Pancreas (tissue), 10 donors: Measurements from ENCODE around the gene PTPRM. TPM values are rescaled to one million over a fixed set of nuclear protein-coding genes. Genes with fewer than 3 reads are reported as not detected.

Experiments used
- ATAC-seq, 4 donors: fragments of 200-7000 bp; cut with Tn5 transposase; one replicate each; pipeline versions ENCODE4 v1.8.0 to v1.9.1; 2020; ENCODE audit warnings: mild to moderate bottlenecking in 4 of 4, moderate library complexity in 4 of 4
- DNase-seq, 6 donors: peaks; one replicate each; pipeline ENCODE4 v3.0.0-alpha.2; 2020
- FAIRE-seq: peaks from 2 replicates; lab custom pipeline; 2012; peaks lifted over from hg19 to GRCh38; lab: Jason Lieb, UNC
- H3K27ac ChIP-seq, 4 donors: fragments of 200-600 bp; sonication (generic); 1 replicate in 3 of 4; 2 replicates in 1 of 4; pipeline versions ENCODE4 v1.5.0 to v1.8.0; 2020
- H3K27me3 ChIP-seq, 4 donors: fragments of 200-600 bp; one replicate each; pipeline ENCODE4 v1.8.0; 2021
- H3K36me3 ChIP-seq, 3 donors: fragments of 200-600 bp; sonication (generic) in 1 of 3; one replicate each; pipeline versions ENCODE4 v1.5.0 to v1.8.0; 2020 to 2021
- H3K4me1 ChIP-seq, 3 donors: fragments of 200-600 bp; one replicate each; pipeline ENCODE4 v1.8.0; 2021
- H3K4me3 ChIP-seq, 4 donors: fragments of 200-600 bp; sonication (generic) in 2 of 4; one replicate each; pipeline versions ENCODE4 v1.5.0 to v1.8.0; 2020 to 2021
- H3K9me3 ChIP-seq, 4 donors: fragments of 200-600 bp; one replicate each; pipeline ENCODE4 v1.8.0; 2021
- WGBS, 2 donors: extraction: QIAGEN DNeasy Blood & Tissue Kit; methylation state at CpG; one replicate each; pipeline ENCODE4 v1.1.7; 2013; 5-methylcytosine and 5-hydroxymethylcytosine counted together
- intact Hi-C, 3 donors: fragments of 100-400 bp; cut with DNase I; formaldehyde crosslinking; loops; one replicate each; pipeline versions ENCODE4 v1.11.1 to v1.14.2; 2022
- polyA plus RNA-seq, 2 donors: library from polyadenylated mRNA; stranded (reverse); fragments of 200-250 nt; gene quantifications; one replicate each; pipeline ENCODE4 v1.2.3, GENCODE V29; 2013
- total RNA-seq, 6 donors: library from RNA; stranded (reverse); fragmentation: NEBNext Ultra II Directional in 4 of 6; extraction: Animal tissue kit (Norgen Biotek cat#: 25700) in 4 of 6; gene quantifications; one replicate each; pipeline versions ENCODE4 v1.2.1 to v1.2.4, GENCODE V29; 2021 to 2023
- TF ChIP-seq, protein P1 (sequence below), 4 donors: fragments of 200-600 bp; sonication (generic) in 3 of 4; IDR thresholded peaks; one replicate each; pipeline versions ENCODE4 v1.5.0 to v1.8.0; 2021; ENCODE audit warnings: antibody characterized with exemption in 4 of 4
- donor health status: healthy with polysubstance abuse.
- donor health status: DM: no; HTN: no; CAD: no; lungs with moderate emphysema.
- donor health status: DM: no; HTN: no; CAD: no.
- donor health status: control.
- donor health status: control.
- donor health status: Bipolar disorder and iron deficiency.
- donor health status: DM: yes; HTN: yes; CAD: no.
- donor health status: DM: no; HTN: no; CAD: no.
- donor health status: DM: no; HTN: no; CAD: no.
- donor health status: DM: yes; HTN: yes; CAD: no.

The PTPRM gene
- total and polyA plus RNA-seq, 8 donors: 14.5 to 50.7 (median 19.7) TPM

DNA sequence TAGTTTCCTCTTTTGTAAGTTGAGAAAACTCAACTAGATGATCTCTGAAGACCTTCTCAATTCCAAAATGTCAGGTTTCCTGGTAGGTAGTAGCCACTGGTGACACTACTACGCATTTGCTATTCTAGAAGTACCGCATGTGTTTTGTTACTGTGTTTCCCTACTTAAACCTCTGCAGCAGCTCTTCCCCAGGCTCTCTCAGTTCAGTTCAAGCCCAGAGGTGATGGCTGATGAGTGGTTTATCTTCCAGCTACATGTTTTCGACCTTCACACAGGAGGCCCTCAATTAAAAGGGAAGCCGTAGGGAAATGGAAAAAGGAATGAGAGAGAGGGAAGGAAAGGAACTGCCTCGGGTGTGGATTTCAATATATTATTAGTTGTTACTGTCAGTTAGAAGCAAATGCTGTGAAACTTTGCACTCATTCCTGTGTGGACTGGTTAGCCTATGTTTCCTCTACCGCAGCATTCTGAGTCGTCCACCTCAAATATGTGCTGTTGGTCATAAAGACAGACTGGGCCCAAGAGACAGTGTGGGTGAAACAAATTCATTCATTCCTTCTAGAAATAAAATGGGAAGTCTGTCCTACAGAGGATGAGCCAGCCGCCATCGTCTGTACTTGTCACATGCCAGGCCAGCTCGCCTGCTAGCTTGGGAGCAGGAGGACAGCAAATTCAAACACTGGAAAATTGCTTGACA, 586.9 kb downstream of the PTPRM start:
- TF ChIP-seq, protein P1, sequence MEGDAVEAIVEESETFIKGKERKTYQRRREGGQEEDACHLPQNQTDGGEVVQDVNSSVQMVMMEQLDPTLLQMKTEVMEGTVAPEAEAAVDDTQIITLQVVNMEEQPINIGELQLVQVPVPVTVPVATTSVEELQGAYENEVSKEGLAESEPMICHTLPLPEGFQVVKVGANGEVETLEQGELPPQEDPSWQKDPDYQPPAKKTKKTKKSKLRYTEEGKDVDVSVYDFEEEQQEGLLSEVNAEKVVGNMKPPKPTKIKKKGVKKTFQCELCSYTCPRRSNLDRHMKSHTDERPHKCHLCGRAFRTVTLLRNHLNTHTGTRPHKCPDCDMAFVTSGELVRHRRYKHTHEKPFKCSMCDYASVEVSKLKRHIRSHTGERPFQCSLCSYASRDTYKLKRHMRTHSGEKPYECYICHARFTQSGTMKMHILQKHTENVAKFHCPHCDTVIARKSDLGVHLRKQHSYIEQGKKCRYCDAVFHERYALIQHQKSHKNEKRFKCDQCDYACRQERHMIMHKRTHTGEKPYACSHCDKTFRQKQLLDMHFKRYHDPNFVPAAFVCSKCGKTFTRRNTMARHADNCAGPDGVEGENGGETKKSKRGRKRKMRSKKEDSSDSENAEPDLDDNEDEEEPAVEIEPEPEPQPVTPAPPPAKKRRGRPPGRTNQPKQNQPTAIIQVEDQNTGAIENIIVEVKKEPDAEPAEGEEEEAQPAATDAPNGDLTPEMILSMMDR (IDR thresholded peaks at IDR 0.05): no peak
- 94 to 95% methylated on average over 10 of the region's 10 CpGs for WGBS, 2 donors
- intact Hi-C loops: no loop called here
- no peak for FAIRE-seq
- H3K9me3 ChIP-seq: no peaks in the 10 kb centered on the region
- ATAC-seq: no peak
- H3K4me3 ChIP-seq: no peak overlapping the region
- H3K27ac ChIP-seq: no peak overlapping the region
- no peaks in the 10 kb centered on the region for H3K27me3 ChIP-seq
- H3K4me1 ChIP-seq: no peaks in the 10 kb centered on the region
- no peaks in the 10 kb centered on the region for H3K36me3 ChIP-seq
- DNase-seq: no peak

DNA sequence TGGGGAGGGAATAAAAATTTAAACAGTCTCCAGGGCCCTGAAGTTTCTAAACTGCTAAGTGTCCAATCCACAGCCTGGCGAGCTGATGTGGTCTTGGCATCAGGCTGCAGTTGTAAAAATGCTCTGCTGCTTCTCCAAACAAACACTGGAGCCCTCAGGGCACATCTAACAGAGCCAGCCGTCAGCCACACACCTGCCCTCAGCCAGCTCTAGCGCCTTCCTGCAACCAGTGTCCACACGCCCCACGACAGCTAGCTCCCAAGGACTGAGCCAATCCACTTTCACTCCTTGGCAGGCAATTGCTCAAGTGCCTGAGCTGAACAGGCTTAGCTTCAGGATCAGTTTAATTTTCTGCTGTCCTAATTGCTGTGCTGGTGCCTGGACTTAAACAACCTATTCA, 595.7 kb downstream of the PTPRM start:
- intact Hi-C loops: no loop called here
- H3K4me1 ChIP-seq: no peaks in the 10 kb centered on the region
- H3K9me3 ChIP-seq: no peaks in the 10 kb centered on the region
- H3K27me3 ChIP-seq: no peaks in the 10 kb centered on the region
- FAIRE-seq (no peak), ATAC-seq (no peak), DNase-seq (no peak)
- H3K36me3 ChIP-seq: no peaks in the 10 kb centered on the region
- H3K4me3 ChIP-seq: no peak overlapping the region
- TF ChIP-seq, protein P1 (IDR thresholded peaks at IDR 0.05): no peak
- no peak overlapping the region for H3K27ac ChIP-seq
- WGBS, 2 donors: 88 to 92% methylated on average over 5 of the region's 5 CpGs

DNA sequence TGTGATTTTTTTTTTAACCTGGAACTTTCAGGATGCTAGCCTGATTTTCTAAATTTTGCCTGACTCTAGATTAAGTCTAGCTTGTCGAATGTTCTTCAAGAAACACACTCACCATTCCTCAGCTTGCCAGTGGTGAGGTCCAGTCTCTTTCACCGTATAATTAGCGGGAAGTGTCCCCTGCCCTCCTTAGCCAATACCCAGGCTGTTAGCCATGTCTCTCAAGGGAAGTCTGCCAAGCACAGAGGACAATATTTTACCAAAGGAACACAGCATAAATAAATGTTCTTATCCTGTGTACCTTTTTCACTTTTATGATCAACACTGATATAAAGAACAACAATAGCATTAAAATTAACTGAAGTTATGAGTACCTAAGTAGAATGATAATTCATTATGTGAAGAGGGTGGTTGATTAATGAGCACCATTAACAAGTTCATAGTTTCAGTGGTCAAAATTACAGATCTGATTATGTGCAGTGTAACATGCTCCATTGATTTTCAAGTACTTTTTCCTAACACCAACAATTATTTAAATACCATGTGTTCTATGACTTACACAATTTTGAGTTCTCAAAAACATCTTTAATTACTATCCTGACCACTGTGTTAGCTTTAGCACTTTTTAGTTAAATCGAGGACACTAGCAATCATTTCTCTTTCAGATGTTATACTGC, 596.3 kb downstream of the PTPRM start:
- Histone ChIP-seq H3K27ac (no peak overlapping the region), H3K4me1 (no peaks in the 10 kb centered on the region)
- no peak for FAIRE-seq

DNA sequence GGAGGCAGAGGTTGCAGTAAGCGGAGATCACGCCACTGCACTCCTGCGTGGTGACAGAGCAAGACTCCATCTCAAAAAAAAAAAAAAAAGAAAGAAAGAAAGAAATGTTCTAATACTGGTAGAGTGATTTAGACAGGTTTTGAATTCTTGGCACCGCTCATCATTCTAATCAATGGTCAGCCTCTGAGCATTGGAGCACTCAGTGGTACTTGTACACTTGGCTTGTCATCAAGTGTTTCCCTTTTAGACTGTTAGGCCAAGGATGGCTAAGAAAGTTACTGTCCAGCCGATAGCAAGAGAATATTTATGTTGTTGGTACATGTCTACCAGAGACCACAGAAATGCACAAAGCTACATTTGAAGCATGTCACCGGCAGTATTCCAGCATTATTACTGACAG, 598.0 kb downstream of the PTPRM start:
- DNase-seq (no peak), FAIRE-seq (no peak), ATAC-seq (no peak)
- Histone ChIP-seq H3K27ac (no peak overlapping the region), H3K36me3 (no peaks in the 10 kb centered on the region), H3K4me1 (no peaks in the 10 kb centered on the region), H3K9me3 (no peaks in the 10 kb centered on the region), H3K27me3 (no peaks in the 10 kb centered on the region), H3K4me3 (no peak overlapping the region)
- TF ChIP-seq, protein P1 (IDR thresholded peaks at IDR 0.05): no peak
- WGBS, 2 donors: 98 to 99% methylated on average over 6 of the region's 6 CpGs
- intact Hi-C loops: no loop called here

More for the DNA sequence above, 596.3 kb downstream of the PTPRM start:
- intact Hi-C loops: no loop called here
- WGBS, 2 donors: 89 to 92% methylated on average over 4 of the region's 4 CpGs
- DNase-seq: no peak
- Histone ChIP-seq H3K4me3 (no peak overlapping the region), H3K27me3 (no peaks in the 10 kb centered on the region), H3K36me3 (no peaks in the 10 kb centered on the region), H3K9me3 (no peaks in the 10 kb centered on the region)
- ATAC-seq: no peak
- TF ChIP-seq, protein P1 (IDR thresholded peaks at IDR 0.05): no peak

DNA sequence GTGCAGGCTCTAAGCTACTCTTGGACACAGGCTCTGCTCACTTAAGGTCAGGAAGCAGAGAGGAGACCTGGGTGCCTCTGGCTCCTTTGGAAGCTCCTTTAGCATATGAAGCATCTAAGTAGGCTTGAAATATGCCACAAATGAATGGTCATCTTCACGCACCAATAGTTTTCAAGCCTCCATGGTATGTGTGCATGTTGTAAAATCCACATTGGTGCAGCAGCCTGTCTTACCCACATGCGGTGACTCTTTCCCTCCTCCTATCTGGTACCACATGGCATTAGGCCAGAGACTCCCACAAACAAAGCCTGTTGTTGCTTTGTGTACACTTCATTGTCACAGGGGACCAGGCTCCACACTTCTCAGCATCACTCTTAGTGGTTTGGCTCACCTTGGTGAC, 599.9 kb downstream of the PTPRM start:
- no peak overlapping the region for H3K27ac ChIP-seq
- no peak for FAIRE-seq
- H3K36me3 ChIP-seq: no peaks in the 10 kb centered on the region
- H3K9me3 ChIP-seq: no peaks in the 10 kb centered on the region
- no peaks in the 10 kb centered on the region for H3K27me3 ChIP-seq
- ATAC-seq: no peak
- intact Hi-C loops: no loop called here
- TF ChIP-seq, protein P1 (IDR thresholded peaks at IDR 0.05): no peak
- no peak overlapping the region for H3K4me3 ChIP-seq
- no peaks in the 10 kb centered on the region for H3K4me1 ChIP-seq
- WGBS, 2 donors: 96 to 97% methylated on average over 2 of the region's 2 CpGs
- DNase-seq: no peak
